ENCODE measurements around the gene HOOK1.

DNA sequence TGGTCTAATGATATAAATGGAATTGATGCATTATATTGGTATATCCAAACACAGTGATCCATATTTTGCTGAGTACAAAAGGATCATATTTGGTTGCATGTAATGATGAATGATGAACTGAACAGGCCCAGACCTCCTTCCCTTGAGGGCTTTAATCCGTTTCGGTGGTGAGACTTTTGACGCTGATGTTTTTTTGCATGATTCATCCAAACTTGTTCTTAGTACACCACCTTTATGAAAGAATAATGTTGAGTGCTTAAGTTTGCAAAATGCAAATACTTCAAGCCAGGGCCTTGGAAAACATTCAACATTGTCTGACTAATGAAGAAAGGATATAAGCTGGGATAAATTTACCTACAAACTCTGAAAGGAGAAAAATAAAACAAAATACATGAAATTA is 19.2 kb downstream of the HOOK1 start:
- TF ChIP-seq, protein P1, sequence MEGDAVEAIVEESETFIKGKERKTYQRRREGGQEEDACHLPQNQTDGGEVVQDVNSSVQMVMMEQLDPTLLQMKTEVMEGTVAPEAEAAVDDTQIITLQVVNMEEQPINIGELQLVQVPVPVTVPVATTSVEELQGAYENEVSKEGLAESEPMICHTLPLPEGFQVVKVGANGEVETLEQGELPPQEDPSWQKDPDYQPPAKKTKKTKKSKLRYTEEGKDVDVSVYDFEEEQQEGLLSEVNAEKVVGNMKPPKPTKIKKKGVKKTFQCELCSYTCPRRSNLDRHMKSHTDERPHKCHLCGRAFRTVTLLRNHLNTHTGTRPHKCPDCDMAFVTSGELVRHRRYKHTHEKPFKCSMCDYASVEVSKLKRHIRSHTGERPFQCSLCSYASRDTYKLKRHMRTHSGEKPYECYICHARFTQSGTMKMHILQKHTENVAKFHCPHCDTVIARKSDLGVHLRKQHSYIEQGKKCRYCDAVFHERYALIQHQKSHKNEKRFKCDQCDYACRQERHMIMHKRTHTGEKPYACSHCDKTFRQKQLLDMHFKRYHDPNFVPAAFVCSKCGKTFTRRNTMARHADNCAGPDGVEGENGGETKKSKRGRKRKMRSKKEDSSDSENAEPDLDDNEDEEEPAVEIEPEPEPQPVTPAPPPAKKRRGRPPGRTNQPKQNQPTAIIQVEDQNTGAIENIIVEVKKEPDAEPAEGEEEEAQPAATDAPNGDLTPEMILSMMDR (IDR thresholded peaks at IDR 0.05), result no peak
- TF ChIP-seq EP300 (IDR thresholded peaks at IDR 0.05), result no peak

Data from tibial nerve (tissue), 4 donors.